K562 (cell line): ENCODE results near the gene ZNF112. TPM values are rescaled to one million over a fixed set of nuclear protein-coding genes. Genes with fewer than 3 reads are reported as not detected.

ENCODE experiments used
- ATF1 ChIP-seq, 2 experiments: fragments of 450-650 bp in 1 of 2; IDR thresholded peaks; 2 replicates each; pipeline ENCODE4 v1.6.1; 2016; ENCODE audit warnings: missing compliant biosample characterization in 1 of 2, missing genetic modification characterization in 1 of 2
- BRD4 ChIP-seq: fragments of 200-600 bp; sonication (generic); IDR thresholded peaks from 2 replicates; pipeline ENCODE4 v1.6.1; 2017; ENCODE audit warnings: inconsistent platforms
- CSDE1 ChIP-seq, 2 experiments: fragments of 450-650 bp; IDR thresholded peaks; 2 replicates each; pipeline ENCODE4 v1.6.1; 2016; ENCODE audit warnings: mild to moderate bottlenecking in 1 of 2
- NFE2 ChIP-seq: IDR thresholded peaks from 2 replicates; pipeline ENCODE4 v1.6.1; 2014; ENCODE audit warnings: antibody characterized with exemption, low read depth
- RBFOX2 ChIP-seq: fragments of 200-400 bp; formaldehyde crosslinking; IDR thresholded peaks from 2 replicates; pipeline ENCODE4 v1.6.1; 2017; ENCODE audit warnings: low read depth, mild to moderate bottlenecking, low read length, moderate library complexity
- SOX6 ChIP-seq: fragments of 450-650 bp; IDR thresholded peaks from 2 replicates; pipeline ENCODE4 v1.6.1; 2014; ENCODE audit warnings: mild to moderate bottlenecking
- TSC22D4 ChIP-seq: fragments of 450-650 bp; IDR thresholded peaks from 2 replicates; pipeline ENCODE4 v1.6.1; 2016; ENCODE audit warnings: missing genetic modification characterization, missing biosample characterization, control low read depth
- ZNF311 ChIP-seq: fragments of 250-450 bp; sonication (Bioruptor Pico); IDR thresholded peaks from 2 replicates; pipeline ENCODE4 v1.4.0; 2020; ENCODE audit warnings: mild to moderate bottlenecking, moderate library complexity
- ZNF436 ChIP-seq: fragments of 250-450, 450-650 bp; sonication (Bioruptor Pico); formaldehyde crosslinking; IDR thresholded peaks from 2 replicates; pipeline ENCODE4 v1.7.0; 2020; ENCODE audit warnings: mild to moderate bottlenecking
- polyA plus RNA-seq, 8 experiments: library from polyadenylated mRNA; depleted of rRNA in 4 of 8; stranded (reverse) in 5 of 8; unstranded in 3 of 8; fragments of >200 nt; fragmentation: Nextera tagmentation in 2 of 8; fragmentation: Illumina TruSeq in 1 of 8; extraction: Ambion mirVana in 2 of 8; extraction: Trizol in 1 of 8; gene quantifications; 2 replicates each; pipeline versions ENCODE4 v1.2.1 to v1.2.3, GENCODE V29; 2011 to 2014; ENCODE audit warnings: inconsistent platforms in 1 of 8, missing spikeins in 1 of 8
- total RNA-seq, 7 experiments: library from RNA; depleted of rRNA in 6 of 7; stranded (reverse); fragments of >200 nt in 6 of 7; fragmentation: Illumina TruSeq in 2 of 7; extraction: Trizol in 2 of 7; gene quantifications; 2 replicates each; pipeline versions ENCODE4 v1.2.1 to v1.2.3, GENCODE V29; 2011 to 2021; ENCODE audit warnings: low replicate concordance in 1 of 7
- TF ChIP-seq, protein P1 (sequence below), 2 experiments: IDR thresholded peaks; 2 replicates each; pipeline ENCODE4 v1.6.1; 2012; ENCODE audit warnings: improper control_type of control experiment in 2 of 2, low read depth in 2 of 2, low read length in 2 of 2, borderline replicate concordance in 1 of 2
- TF ChIP-seq, protein P2 (sequence below), 2 experiments: fragments of 450-650 bp in 1 of 2; sonication (generic) in 1 of 2; formaldehyde crosslinking in 1 of 2; IDR thresholded peaks in 1 of 2; conservative IDR thresholded peaks in 1 of 2; 2 replicates each; pipeline versions ENCODE4 v1.6.1 to v1.8.1; 2016 to 2023; ENCODE audit warnings: mild to moderate bottlenecking in 2 of 2, moderate library complexity in 2 of 2, inconsistent platforms in 1 of 2, missing genetic modification reagents in 1 of 2
- TF ChIP-seq, protein P3 (sequence below): sonication (generic); formaldehyde crosslinking; IDR thresholded peaks from 2 replicates; pipeline ENCODE4 v1.8.1; 2023; ENCODE audit warnings: mild to moderate bottlenecking, missing genetic modification reagents
- TF ChIP-seq, protein P4 (sequence below), 2 experiments: fragments of 450-650 bp; IDR thresholded peaks; 2 replicates each; pipeline ENCODE4 v1.6.1; 2018; ENCODE audit warnings: mild to moderate bottlenecking in 2 of 2, low read depth in 1 of 2; ENCODE audit not compliant: partially characterized antibody in 2 of 2
- TF ChIP-seq, protein P5 (sequence below): fragments of 250-450 bp; sonication (Bioruptor Pico); IDR thresholded peaks from 2 replicates; pipeline ENCODE4 v1.8.0; 2021; ENCODE audit warnings: moderate library complexity, mild to moderate bottlenecking, inconsistent platforms

The ZNF112 gene
- total and polyA plus RNA-seq, 9 of the 15 experiments (the other 6 are each of a cell fraction or from before 2014, with no cell fraction given), result 0.21 to 1.3 (median 0.61) TPM

DNA sequence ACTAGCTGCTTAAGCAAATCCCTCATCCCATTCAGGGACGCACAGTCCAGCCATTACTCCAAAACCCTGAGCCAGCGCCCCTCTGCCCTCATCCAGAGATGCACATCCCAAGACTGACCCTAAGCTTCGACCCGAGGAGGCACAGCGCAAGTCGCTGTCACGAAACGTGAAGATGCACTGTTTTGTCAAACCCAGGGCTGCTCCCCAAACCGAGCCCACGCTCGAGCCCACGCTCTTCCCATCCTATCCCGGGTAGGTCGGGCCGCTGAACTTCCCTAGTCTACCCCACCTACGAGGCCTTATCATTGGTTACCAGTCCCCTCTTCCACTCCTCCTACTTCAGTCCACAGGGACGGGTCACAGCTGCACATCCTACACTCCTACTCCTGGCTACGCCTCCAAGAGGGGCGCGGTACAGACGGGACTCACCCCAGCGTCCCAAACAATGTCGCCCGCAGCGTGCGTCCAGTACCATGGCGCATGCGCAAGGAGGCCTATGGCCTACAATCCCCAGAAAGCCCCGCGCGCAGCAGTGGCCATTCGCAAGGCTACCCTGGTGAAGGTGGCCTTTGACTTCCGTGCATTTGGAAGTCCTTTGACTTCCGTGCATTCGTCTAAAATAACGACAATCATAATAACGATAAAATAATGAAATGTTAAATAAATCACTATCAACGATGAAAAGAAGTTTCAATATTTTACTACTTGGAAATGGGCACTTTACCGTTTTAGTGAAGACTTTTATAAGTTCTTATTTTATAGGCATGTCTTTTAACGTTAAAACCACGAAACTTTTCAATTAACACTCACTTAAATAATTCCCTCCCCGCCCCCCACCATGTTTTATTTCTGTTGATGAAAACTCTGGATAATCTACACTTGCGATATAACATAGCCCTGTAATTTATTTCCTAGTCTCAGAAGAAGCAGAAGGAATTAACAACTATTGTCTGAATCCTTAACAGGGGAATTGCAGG lies 44.9 kb upstream of the ZNF112 start, which contains the start of gene ZNF285 (continued):
- TF ChIP-seq, protein P1, sequence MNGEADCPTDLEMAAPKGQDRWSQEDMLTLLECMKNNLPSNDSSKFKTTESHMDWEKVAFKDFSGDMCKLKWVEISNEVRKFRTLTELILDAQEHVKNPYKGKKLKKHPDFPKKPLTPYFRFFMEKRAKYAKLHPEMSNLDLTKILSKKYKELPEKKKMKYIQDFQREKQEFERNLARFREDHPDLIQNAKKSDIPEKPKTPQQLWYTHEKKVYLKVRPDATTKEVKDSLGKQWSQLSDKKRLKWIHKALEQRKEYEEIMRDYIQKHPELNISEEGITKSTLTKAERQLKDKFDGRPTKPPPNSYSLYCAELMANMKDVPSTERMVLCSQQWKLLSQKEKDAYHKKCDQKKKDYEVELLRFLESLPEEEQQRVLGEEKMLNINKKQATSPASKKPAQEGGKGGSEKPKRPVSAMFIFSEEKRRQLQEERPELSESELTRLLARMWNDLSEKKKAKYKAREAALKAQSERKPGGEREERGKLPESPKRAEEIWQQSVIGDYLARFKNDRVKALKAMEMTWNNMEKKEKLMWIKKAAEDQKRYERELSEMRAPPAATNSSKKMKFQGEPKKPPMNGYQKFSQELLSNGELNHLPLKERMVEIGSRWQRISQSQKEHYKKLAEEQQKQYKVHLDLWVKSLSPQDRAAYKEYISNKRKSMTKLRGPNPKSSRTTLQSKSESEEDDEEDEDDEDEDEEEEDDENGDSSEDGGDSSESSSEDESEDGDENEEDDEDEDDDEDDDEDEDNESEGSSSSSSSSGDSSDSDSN (IDR thresholded peaks at IDR 0.05; ENCODE audit: borderline replicate concordance in 1 of 2, low read depth in 2 of 2, low read length in 2 of 2), result no peak
- TF ChIP-seq CSDE1 (IDR thresholded peaks at IDR 0.05) (no peak), RBFOX2 (peak; percentile 46), ZNF436 (CRISPR knock-in tag) (no peak), ZNF311 (no peak), NFE2 (no peak), SOX6 (no peak), BRD4 (no peak), TSC22D4 (tag) (no peak), ATF1 (CRISPR knock-in tag; IDR thresholded peaks at IDR 0.05) (no peak), ATF1 (tag; IDR thresholded peaks at IDR 0.05) (peak; percentile 32)
- TF ChIP-seq, protein P2, sequence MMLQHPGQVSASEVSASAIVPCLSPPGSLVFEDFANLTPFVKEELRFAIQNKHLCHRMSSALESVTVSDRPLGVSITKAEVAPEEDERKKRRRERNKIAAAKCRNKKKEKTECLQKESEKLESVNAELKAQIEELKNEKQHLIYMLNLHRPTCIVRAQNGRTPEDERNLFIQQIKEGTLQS (IDR thresholded peaks at IDR 0.05), result no peak
- TF ChIP-seq, protein P2 (CRISPR knock-in tag; conservative IDR thresholded peaks at IDR 0.05), result no peak
- TF ChIP-seq, protein P3, sequence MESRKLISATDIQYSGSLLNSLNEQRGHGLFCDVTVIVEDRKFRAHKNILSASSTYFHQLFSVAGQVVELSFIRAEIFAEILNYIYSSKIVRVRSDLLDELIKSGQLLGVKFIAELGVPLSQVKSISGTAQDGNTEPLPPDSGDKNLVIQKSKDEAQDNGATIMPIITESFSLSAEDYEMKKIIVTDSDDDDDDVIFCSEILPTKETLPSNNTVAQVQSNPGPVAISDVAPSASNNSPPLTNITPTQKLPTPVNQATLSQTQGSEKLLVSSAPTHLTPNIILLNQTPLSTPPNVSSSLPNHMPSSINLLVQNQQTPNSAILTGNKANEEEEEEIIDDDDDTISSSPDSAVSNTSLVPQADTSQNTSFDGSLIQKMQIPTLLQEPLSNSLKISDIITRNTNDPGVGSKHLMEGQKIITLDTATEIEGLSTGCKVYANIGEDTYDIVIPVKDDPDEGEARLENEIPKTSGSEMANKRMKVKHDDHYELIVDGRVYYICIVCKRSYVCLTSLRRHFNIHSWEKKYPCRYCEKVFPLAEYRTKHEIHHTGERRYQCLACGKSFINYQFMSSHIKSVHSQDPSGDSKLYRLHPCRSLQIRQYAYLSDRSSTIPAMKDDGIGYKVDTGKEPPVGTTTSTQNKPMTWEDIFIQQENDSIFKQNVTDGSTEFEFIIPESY (CRISPR knock-in tag), result no peak
- TF ChIP-seq, protein P4, sequence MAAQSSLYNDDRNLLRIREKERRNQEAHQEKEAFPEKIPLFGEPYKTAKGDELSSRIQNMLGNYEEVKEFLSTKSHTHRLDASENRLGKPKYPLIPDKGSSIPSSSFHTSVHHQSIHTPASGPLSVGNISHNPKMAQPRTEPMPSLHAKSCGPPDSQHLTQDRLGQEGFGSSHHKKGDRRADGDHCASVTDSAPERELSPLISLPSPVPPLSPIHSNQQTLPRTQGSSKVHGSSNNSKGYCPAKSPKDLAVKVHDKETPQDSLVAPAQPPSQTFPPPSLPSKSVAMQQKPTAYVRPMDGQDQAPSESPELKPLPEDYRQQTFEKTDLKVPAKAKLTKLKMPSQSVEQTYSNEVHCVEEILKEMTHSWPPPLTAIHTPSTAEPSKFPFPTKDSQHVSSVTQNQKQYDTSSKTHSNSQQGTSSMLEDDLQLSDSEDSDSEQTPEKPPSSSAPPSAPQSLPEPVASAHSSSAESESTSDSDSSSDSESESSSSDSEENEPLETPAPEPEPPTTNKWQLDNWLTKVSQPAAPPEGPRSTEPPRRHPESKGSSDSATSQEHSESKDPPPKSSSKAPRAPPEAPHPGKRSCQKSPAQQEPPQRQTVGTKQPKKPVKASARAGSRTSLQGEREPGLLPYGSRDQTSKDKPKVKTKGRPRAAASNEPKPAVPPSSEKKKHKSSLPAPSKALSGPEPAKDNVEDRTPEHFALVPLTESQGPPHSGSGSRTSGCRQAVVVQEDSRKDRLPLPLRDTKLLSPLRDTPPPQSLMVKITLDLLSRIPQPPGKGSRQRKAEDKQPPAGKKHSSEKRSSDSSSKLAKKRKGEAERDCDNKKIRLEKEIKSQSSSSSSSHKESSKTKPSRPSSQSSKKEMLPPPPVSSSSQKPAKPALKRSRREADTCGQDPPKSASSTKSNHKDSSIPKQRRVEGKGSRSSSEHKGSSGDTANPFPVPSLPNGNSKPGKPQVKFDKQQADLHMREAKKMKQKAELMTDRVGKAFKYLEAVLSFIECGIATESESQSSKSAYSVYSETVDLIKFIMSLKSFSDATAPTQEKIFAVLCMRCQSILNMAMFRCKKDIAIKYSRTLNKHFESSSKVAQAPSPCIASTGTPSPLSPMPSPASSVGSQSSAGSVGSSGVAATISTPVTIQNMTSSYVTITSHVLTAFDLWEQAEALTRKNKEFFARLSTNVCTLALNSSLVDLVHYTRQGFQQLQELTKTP (IDR thresholded peaks at IDR 0.05; ENCODE audit: low read depth in 1 of 2, partially characterized antibody in 2 of 2), result peak in 1 of 2 experiments; percentile 80
- TF ChIP-seq, protein P5, sequence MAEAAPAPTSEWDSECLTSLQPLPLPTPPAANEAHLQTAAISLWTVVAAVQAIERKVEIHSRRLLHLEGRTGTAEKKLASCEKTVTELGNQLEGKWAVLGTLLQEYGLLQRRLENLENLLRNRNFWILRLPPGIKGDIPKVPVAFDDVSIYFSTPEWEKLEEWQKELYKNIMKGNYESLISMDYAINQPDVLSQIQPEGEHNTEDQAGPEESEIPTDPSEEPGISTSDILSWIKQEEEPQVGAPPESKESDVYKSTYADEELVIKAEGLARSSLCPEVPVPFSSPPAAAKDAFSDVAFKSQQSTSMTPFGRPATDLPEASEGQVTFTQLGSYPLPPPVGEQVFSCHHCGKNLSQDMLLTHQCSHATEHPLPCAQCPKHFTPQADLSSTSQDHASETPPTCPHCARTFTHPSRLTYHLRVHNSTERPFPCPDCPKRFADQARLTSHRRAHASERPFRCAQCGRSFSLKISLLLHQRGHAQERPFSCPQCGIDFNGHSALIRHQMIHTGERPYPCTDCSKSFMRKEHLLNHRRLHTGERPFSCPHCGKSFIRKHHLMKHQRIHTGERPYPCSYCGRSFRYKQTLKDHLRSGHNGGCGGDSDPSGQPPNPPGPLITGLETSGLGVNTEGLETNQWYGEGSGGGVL (CRISPR knock-in tag), result no peak
